RWPE1 (cell line): Measurements from ENCODE around the gene POFUT1.
"Not testable (repeated sequence)": the region's sequence is repeated elsewhere in the genome, so short reads cannot be mapped to it uniquely, and the experiment has no call there.

ENCODE experiments used
- CTCF ChIA-PET: fragments of 350-600 bp; sonication (Branson Sonifier 250); formaldehyde crosslinking; extraction: SDS; loops from one replicate; lab custom pipeline; 2021; lab: Yijun Ruan, JAX
- POLR2A ChIA-PET: fragments of 400-600 bp; formaldehyde crosslinking; extraction: SDS; loops from one replicate; lab custom pipeline; 2020; ENCODE audit warnings: antibody characterized with exemption; ENCODE audit not compliant: low non-redundant PET; lab: Yijun Ruan, JAX
- DNase-seq: peaks from one replicate; pipeline ENCODE4 v3.0.0; 2012; ENCODE audit warnings: low spot score
- H3K27ac ChIP-seq: fragments of 450-650 bp; 2 replicates; pipeline ENCODE4 v1.5.1; 2017
- CTCF ChIP-seq: fragments of 450-650 bp; conservative IDR thresholded peaks from 2 replicates; pipeline ENCODE4 v1.5.1; 2017; ENCODE audit warnings: low read depth, mild to moderate bottlenecking

POFUT1 gene

GRCh38 chr20:32192698-32193097 is 15.0 kb upstream of the POFUT1 start:
- CTCF ChIA-PET: interaction anchor here (0.5 kb wide), 1 partner anchor 13 kb away, joined by 3 read pairs; no protein-coding TSS in a partner anchor
- DNase-seq: no peak
- no peak overlapping the region for H3K27ac ChIP-seq
- POLR2A ChIA-PET: no interaction called here
- TF ChIP-seq CTCF: no peak

GRCh38 chr20:32193336-32193735 is 14.3 kb upstream of the POFUT1 start:
- H3K27ac ChIP-seq, DNase-seq, POLR2A ChIA-PET, CTCF ChIA-PET: not testable (repeated sequence)

- no peak for DNase-seq
- TF ChIP-seq CTCF: no peak
- ChIA-PET CTCF (interaction anchor here (0.6 kb wide), 1 partner anchor 821 kb away, joined by 4 read pairs; no protein-coding TSS in a partner anchor), POLR2A (no interaction called here)
- no peak overlapping the region for H3K27ac ChIP-seq
These were observed 13.7 kb upstream of the POFUT1 start for GRCh38 chr20:32193996-32194395.

GRCh38 chr20:32195581-32195980 is 12.1 kb upstream of the POFUT1 start:
- ChIA-PET POLR2A (no interaction called here), CTCF (no interaction called here)
- TF ChIP-seq CTCF: no peak
- H3K27ac ChIP-seq: no peak overlapping the region
- no peak for DNase-seq

GRCh38 chr20:32196613-32197012 is 11.1 kb upstream of the POFUT1 start:
- POLR2A ChIA-PET, H3K27ac ChIP-seq, DNase-seq: not testable (repeated sequence)
- CTCF ChIA-PET: interaction anchor here (0.6 kb wide), 2 partner anchors 197 to 484 kb away, joined by 3 read pairs; no protein-coding TSS in a partner anchor

- DNase-seq, H3K27ac ChIP-seq, POLR2A ChIA-PET: not testable (repeated sequence)
- CTCF ChIA-PET: interaction anchor here (0.6 kb wide), 1 partner anchor 483 kb away, joined by 3 read pairs; no protein-coding TSS in a partner anchor
These were observed 10.5 kb upstream of the POFUT1 start for GRCh38 chr20:32197136-32197535.

GRCh38 chr20:32199006-32199405 is 8.7 kb upstream of the POFUT1 start:
- TF ChIP-seq CTCF: no peak
- ChIA-PET POLR2A (no interaction called here), CTCF (no interaction called here)
- DNase-seq: no peak
- H3K27ac ChIP-seq: no peak overlapping the region

GRCh38 chr20:32201296-32201976 is 6.2 kb upstream of the POFUT1 start:
- ChIA-PET POLR2A (no interaction called here), CTCF (interaction anchor here (0.7 kb wide), 2 partner anchors 13 to 116 kb away, joined by 3 read pairs; no protein-coding TSS in a partner anchor)
- no peak for TF ChIP-seq CTCF
- no peak for DNase-seq
- H3K27ac ChIP-seq: peak overlapping the region; percentile 14; the same call in 1 of the 2 replicates
